WTC11 (cell line): ENCODE measurements around the gene CENPQ. TPM values are rescaled to one million over a fixed set of nuclear protein-coding genes. Genes with fewer than 3 reads are reported as not detected.

ENCODE experiments used
- ATAC-seq: fragments of 200-7000 bp; cut with Tn5 transposase; 2 replicates; pipeline ENCODE4 v1.10.0; 2021; ENCODE audit warnings: mild to moderate bottlenecking, moderate library complexity
- CTCF ChIA-PET: fragments of 300-600 bp; sonication (Branson Sonifier 250); formaldehyde crosslinking; loops from one replicate; lab custom pipeline; 2021; ENCODE audit warnings: antibody characterized with exemption; lab: Charles Lee
- POLR2A ChIA-PET: fragments of 350-600 bp; sonication (Branson Sonifier 250); formaldehyde crosslinking; loops from one replicate; lab custom pipeline; 2021; ENCODE audit warnings: antibody characterized with exemption; lab: Charles Lee
- DNase-seq: peaks from one replicate; pipeline ENCODE4 v3.0.0; 2021; ENCODE audit warnings: low spot score
- H3K27ac Mint-ChIP-seq: 2 replicates; pipeline ENCODE4 v1.8.0; 2021; ENCODE audit warnings: mixed read lengths
- H3K27me3 Mint-ChIP-seq: 2 replicates; pipeline ENCODE4 v1.8.0; 2021; ENCODE audit warnings: low read depth, mild to moderate bottlenecking, moderate library complexity, mixed read lengths
- H3K36me3 Mint-ChIP-seq: 2 replicates; pipeline ENCODE4 v1.8.0; 2021; ENCODE audit warnings: mixed read lengths
- H3K4me1 Mint-ChIP-seq: 2 replicates; pipeline ENCODE4 v1.8.0; 2022; ENCODE audit warnings: mixed read lengths
- H3K4me3 Mint-ChIP-seq: 2 replicates; pipeline ENCODE4 v1.8.0; 2021; ENCODE audit warnings: mild to moderate bottlenecking, moderate library complexity, mixed read lengths
- H3K9me3 Mint-ChIP-seq: 2 replicates; pipeline ENCODE4 v1.8.0; 2021; ENCODE audit warnings: mixed read lengths
- ATF1 ChIP-seq: sonication (generic); formaldehyde crosslinking; IDR thresholded peaks from 2 replicates; pipeline ENCODE4 v1.8.1; 2023; ENCODE audit warnings: mild to moderate bottlenecking, moderate library complexity, missing genetic modification reagents
- ATF3 ChIP-seq: sonication (generic); formaldehyde crosslinking; conservative IDR thresholded peaks from 2 replicates; pipeline ENCODE4 v1.8.1; 2022; ENCODE audit warnings: mild to moderate bottlenecking, missing genetic modification reagents
- EMX1 ChIP-seq: fragments of 250-450 bp; sonication (Bioruptor Pico); IDR thresholded peaks from 2 replicates; pipeline ENCODE4 v1.8.0; 2021; ENCODE audit warnings: mild to moderate bottlenecking
- ETV6 ChIP-seq: sonication (generic); formaldehyde crosslinking; IDR thresholded peaks from 2 replicates; pipeline ENCODE4 v1.8.1; 2022; ENCODE audit warnings: mild to moderate bottlenecking, missing genetic modification reagents
- GRHL2 ChIP-seq: fragments of 250-450 bp; sonication (Bioruptor Pico); IDR thresholded peaks from 2 replicates; pipeline ENCODE4 v1.8.0; 2022; ENCODE audit warnings: mild to moderate bottlenecking, moderate library complexity; ENCODE audit not compliant: insufficient replicate concordance, severe bottlenecking
- HMGA2 ChIP-seq: fragments of 250-450 bp; sonication (Bioruptor Pico); IDR thresholded peaks from 2 replicates; pipeline ENCODE4 v1.4.0; 2021; ENCODE audit warnings: mild to moderate bottlenecking, moderate library complexity
- HMGXB4 ChIP-seq: sonication (generic); formaldehyde crosslinking; IDR thresholded peaks from 2 replicates; pipeline ENCODE4 v1.8.1; 2023; ENCODE audit warnings: mild to moderate bottlenecking, moderate library complexity, missing genetic modification reagents
- IRF2 ChIP-seq: sonication (generic); formaldehyde crosslinking; IDR thresholded peaks from 2 replicates; pipeline ENCODE4 v1.8.0; 2022; ENCODE audit warnings: low read depth, missing genetic modification reagents, borderline replicate concordance
- KAT7 ChIP-seq: sonication (generic); formaldehyde crosslinking; IDR thresholded peaks from 2 replicates; pipeline ENCODE4 v1.8.1; 2023; ENCODE audit warnings: missing genetic modification reagents, mild to moderate bottlenecking, borderline replicate concordance
- NFATC4 ChIP-seq: fragments of 250-450 bp; sonication (Bioruptor Pico); IDR thresholded peaks from 2 replicates; pipeline ENCODE4 v1.9.0; 2021; ENCODE audit warnings: mild to moderate bottlenecking
- NR3C1 ChIP-seq: sonication (generic); formaldehyde crosslinking; conservative IDR thresholded peaks from 2 replicates; pipeline ENCODE4 v1.8.1; 2023; ENCODE audit warnings: low read depth, mild to moderate bottlenecking, missing genetic modification reagents
- RELA ChIP-seq: sonication (generic); formaldehyde crosslinking; IDR thresholded peaks from 2 replicates; pipeline ENCODE4 v1.8.1; 2022; ENCODE audit warnings: missing genetic modification reagents, mild to moderate bottlenecking, borderline replicate concordance
- SMAD4 ChIP-seq: sonication (generic); formaldehyde crosslinking; IDR thresholded peaks from 2 replicates; pipeline ENCODE4 v1.8.0; 2022; ENCODE audit warnings: mild to moderate bottlenecking, missing genetic modification reagents
- TCF7 ChIP-seq: sonication (generic); formaldehyde crosslinking; IDR thresholded peaks from 2 replicates; pipeline ENCODE4 v1.8.0; 2022; ENCODE audit warnings: mild to moderate bottlenecking, low read depth, missing genetic modification reagents, moderate library complexity
- ZMAT4 ChIP-seq: fragments of 250-450 bp; sonication (Bioruptor Pico); IDR thresholded peaks from 2 replicates; pipeline ENCODE4 v1.9.0; 2021; ENCODE audit warnings: mild to moderate bottlenecking
- ZNF671 ChIP-seq: fragments of 250-450 bp; sonication (Bioruptor Pico); IDR thresholded peaks from 2 replicates; pipeline ENCODE4 v1.8.0; 2021; ENCODE audit warnings: mild to moderate bottlenecking
- total RNA-seq: library from RNA; stranded (reverse); gene quantifications from 3 replicates; pipeline ENCODE4 v1.2.3, GENCODE V29; 2021
- TF ChIP-seq, protein P1 (sequence below): sonication (generic); formaldehyde crosslinking; IDR thresholded peaks from 2 replicates; pipeline ENCODE4 v1.8.0; 2022; ENCODE audit warnings: missing genetic modification reagents
- TF ChIP-seq, protein P2 (sequence below): fragments of 250-450 bp; sonication (Bioruptor Pico); IDR thresholded peaks from 2 replicates; pipeline ENCODE4 v1.9.0; 2021; ENCODE audit warnings: mild to moderate bottlenecking, borderline replicate concordance
- TF ChIP-seq, protein P3 (sequence below): fragments of 250-450 bp; sonication (Bioruptor Pico); IDR thresholded peaks from 2 replicates; pipeline ENCODE4 v1.9.0; 2021; ENCODE audit warnings: moderate library complexity, mild to moderate bottlenecking, inconsistent platforms, borderline replicate concordance
- TF ChIP-seq, protein P4 (sequence below): sonication (generic); formaldehyde crosslinking; IDR thresholded peaks from 2 replicates; pipeline ENCODE4 v1.8.1; 2023; ENCODE audit warnings: mild to moderate bottlenecking, missing genetic modification reagents, moderate library complexity
- TF ChIP-seq, protein P5 (sequence below): fragments of 250-450 bp; sonication (Bioruptor Pico); IDR thresholded peaks from 2 replicates; pipeline ENCODE4 v1.8.0; 2021; ENCODE audit warnings: mild to moderate bottlenecking
- TF ChIP-seq, protein P6 (sequence below): sonication (generic); formaldehyde crosslinking; IDR thresholded peaks from 2 replicates; pipeline ENCODE4 v1.8.1; 2023; ENCODE audit warnings: mild to moderate bottlenecking, missing genetic modification reagents, moderate library complexity

The CENPQ gene
- total RNA-seq, 1 experiment from 2014 or later = 14.2 TPM

DNA sequence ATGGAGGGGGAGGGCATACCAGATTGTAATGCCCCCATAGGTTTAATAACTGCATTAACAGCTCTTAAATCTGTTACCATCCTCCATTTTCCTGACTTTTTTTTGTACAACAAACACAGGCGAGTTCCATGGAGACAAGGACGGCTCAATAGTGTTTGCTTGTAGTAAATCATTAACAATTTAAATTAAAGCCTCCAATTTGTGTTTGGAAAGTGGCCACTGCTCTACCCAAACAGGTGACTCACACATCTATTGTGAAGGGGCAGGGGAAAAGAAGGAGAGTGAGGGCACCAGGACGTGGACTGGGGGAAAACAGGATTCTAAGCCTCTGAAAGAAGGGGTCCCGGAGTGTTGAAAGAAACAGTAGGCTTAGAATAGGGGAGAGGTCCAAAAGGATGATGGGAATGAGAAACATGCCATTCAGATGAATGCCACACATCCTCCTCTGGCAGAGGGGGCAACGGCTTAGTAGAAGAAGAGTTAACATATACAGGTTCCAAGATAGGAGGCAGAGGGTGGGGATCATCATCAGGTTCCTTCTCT is 43.5 kb downstream of the CENPQ start (continued):
- TF ChIP-seq, protein P1, sequence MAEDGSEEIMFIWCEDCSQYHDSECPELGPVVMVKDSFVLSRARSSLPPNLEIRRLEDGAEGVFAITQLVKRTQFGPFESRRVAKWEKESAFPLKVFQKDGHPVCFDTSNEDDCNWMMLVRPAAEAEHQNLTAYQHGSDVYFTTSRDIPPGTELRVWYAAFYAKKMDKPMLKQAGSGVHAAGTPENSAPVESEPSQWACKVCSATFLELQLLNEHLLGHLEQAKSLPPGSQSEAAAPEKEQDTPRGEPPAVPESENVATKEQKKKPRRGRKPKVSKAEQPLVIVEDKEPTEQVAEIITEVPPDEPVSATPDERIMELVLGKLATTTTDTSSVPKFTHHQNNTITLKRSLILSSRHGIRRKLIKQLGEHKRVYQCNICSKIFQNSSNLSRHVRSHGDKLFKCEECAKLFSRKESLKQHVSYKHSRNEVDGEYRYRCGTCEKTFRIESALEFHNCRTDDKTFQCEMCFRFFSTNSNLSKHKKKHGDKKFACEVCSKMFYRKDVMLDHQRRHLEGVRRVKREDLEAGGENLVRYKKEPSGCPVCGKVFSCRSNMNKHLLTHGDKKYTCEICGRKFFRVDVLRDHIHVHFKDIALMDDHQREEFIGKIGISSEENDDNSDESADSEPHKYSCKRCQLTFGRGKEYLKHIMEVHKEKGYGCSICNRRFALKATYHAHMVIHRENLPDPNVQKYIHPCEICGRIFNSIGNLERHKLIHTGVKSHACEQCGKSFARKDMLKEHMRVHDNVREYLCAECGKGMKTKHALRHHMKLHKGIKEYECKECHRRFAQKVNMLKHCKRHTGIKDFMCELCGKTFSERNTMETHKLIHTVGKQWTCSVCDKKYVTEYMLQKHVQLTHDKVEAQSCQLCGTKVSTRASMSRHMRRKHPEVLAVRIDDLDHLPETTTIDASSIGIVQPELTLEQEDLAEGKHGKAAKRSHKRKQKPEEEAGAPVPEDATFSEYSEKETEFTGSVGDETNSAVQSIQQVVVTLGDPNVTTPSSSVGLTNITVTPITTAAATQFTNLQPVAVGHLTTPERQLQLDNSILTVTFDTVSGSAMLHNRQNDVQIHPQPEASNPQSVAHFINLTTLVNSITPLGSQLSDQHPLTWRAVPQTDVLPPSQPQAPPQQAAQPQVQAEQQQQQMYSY (CRISPR knock-in tag) = no peak
- TF ChIP-seq IRF2 (CRISPR knock-in tag) = no peak
- TF ChIP-seq ATF3 (CRISPR knock-in tag) = no peak
- no peak for TF ChIP-seq SMAD4 (CRISPR knock-in tag)
- TF ChIP-seq ETV6 (CRISPR knock-in tag) = no peak
- TF ChIP-seq, protein P2, sequence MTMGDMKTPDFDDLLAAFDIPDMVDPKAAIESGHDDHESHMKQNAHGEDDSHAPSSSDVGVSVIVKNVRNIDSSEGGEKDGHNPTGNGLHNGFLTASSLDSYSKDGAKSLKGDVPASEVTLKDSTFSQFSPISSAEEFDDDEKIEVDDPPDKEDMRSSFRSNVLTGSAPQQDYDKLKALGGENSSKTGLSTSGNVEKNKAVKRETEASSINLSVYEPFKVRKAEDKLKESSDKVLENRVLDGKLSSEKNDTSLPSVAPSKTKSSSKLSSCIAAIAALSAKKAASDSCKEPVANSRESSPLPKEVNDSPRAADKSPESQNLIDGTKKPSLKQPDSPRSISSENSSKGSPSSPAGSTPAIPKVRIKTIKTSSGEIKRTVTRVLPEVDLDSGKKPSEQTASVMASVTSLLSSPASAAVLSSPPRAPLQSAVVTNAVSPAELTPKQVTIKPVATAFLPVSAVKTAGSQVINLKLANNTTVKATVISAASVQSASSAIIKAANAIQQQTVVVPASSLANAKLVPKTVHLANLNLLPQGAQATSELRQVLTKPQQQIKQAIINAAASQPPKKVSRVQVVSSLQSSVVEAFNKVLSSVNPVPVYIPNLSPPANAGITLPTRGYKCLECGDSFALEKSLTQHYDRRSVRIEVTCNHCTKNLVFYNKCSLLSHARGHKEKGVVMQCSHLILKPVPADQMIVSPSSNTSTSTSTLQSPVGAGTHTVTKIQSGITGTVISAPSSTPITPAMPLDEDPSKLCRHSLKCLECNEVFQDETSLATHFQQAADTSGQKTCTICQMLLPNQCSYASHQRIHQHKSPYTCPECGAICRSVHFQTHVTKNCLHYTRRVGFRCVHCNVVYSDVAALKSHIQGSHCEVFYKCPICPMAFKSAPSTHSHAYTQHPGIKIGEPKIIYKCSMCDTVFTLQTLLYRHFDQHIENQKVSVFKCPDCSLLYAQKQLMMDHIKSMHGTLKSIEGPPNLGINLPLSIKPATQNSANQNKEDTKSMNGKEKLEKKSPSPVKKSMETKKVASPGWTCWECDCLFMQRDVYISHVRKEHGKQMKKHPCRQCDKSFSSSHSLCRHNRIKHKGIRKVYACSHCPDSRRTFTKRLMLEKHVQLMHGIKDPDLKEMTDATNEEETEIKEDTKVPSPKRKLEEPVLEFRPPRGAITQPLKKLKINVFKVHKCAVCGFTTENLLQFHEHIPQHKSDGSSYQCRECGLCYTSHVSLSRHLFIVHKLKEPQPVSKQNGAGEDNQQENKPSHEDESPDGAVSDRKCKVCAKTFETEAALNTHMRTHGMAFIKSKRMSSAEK (CRISPR knock-in tag) = no peak
- no peak for TF ChIP-seq ZMAT4 (CRISPR knock-in tag)
- no peak for TF ChIP-seq HMGA2 (CRISPR knock-in tag)
- TF ChIP-seq HMGXB4 (CRISPR knock-in tag) = no peak

GRCh38 chr6:49509342-49509741 is 46.2 kb downstream of the CENPQ start:
- no peak overlapping the region for H3K27ac Mint-ChIP-seq
- peaks cover 13% of the 10 kb centered on the region for H3K4me1 Mint-ChIP-seq
- H3K9me3 Mint-ChIP-seq = peaks cover 26% of the 10 kb centered on the region
- ATAC-seq (no peak), DNase-seq (no peak)
- H3K4me3 Mint-ChIP-seq = no peak overlapping the region
- POLR2A ChIA-PET = no interaction called here
- H3K27me3 Mint-ChIP-seq = no peaks in the 10 kb centered on the region
- H3K36me3 Mint-ChIP-seq = peaks cover 8% of the 10 kb centered on the region
- CTCF ChIA-PET = no interaction called here
- TF ChIP-seq GRHL2 (CRISPR knock-in tag) (no peak), KAT7 (no peak), NR3C1 (no peak), EMX1 (no peak), ETV6 (CRISPR knock-in tag) (no peak), TCF7 (CRISPR knock-in tag) (no peak), IRF2 (CRISPR knock-in tag) (no peak), ZNF671 (CRISPR knock-in tag) (no peak), ATF1 (CRISPR knock-in tag) (no peak), NFATC4 (CRISPR knock-in tag) (no peak), RELA (no peak)
- TF ChIP-seq, protein P3, sequence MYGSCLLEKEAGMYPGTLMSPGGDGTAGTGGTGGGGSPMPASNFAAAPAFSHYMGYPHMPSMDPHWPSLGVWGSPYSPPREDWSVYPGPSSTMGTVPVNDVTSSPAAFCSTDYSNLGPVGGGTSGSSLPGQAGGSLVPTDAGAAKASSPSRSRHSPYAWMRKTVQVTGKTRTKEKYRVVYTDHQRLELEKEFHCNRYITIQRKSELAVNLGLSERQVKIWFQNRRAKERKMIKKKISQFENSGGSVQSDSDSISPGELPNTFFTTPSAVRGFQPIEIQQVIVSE (CRISPR knock-in tag) = no peak
- TF ChIP-seq, protein P4, sequence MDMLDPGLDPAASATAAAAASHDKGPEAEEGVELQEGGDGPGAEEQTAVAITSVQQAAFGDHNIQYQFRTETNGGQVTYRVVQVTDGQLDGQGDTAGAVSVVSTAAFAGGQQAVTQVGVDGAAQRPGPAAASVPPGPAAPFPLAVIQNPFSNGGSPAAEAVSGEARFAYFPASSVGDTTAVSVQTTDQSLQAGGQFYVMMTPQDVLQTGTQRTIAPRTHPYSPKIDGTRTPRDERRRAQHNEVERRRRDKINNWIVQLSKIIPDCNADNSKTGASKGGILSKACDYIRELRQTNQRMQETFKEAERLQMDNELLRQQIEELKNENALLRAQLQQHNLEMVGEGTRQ = no peak
- TF ChIP-seq, protein P5, sequence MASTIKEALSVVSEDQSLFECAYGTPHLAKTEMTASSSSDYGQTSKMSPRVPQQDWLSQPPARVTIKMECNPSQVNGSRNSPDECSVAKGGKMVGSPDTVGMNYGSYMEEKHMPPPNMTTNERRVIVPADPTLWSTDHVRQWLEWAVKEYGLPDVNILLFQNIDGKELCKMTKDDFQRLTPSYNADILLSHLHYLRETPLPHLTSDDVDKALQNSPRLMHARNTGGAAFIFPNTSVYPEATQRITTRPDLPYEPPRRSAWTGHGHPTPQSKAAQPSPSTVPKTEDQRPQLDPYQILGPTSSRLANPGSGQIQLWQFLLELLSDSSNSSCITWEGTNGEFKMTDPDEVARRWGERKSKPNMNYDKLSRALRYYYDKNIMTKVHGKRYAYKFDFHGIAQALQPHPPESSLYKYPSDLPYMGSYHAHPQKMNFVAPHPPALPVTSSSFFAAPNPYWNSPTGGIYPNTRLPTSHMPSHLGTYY (CRISPR knock-in tag) = no peak
- TF ChIP-seq, protein P6, sequence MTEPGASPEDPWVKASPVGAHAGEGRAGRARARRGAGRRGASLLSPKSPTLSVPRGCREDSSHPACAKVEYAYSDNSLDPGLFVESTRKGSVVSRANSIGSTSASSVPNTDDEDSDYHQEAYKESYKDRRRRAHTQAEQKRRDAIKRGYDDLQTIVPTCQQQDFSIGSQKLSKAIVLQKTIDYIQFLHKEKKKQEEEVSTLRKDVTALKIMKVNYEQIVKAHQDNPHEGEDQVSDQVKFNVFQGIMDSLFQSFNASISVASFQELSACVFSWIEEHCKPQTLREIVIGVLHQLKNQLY = no peak
